ENCODE measurements around the gene SLC7A6.

The SLC7A6 gene

DNA sequence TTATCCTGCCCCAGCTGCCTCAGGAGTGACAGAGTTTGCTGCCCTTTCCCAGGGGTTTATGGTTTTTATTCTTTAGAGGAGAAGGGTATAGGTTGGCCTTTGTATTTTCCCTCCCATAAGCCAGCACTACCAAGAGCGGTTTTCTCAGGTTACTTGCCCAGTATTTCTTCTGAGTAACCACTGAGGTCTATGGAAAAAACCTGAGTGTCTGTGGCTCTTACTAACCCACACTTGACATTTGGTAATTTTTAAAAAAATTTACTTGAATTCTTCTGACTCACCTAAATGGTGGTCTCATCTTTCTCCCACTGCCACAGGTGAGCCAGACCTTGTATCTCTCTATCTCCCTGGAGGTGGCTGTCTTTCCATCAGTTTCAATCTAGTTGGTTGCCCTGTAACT lies 6.0 kb downstream of the SLC7A6 start:
- Histone ChIP-seq H3K27ac (no peak overlapping the region), H3K9ac (ENCODE audit: insufficient read length) (no peak overlapping the region), H3K9me3 (ENCODE audit: low read depth, low read length) (no peaks in the 10 kb centered on the region), H3K36me3 (ENCODE audit: insufficient read depth, low read length) (no peaks in the 10 kb centered on the region; the same call in 1 of the 2 replicates), H3K4me3 (no peak overlapping the region)
- DNase-seq (ENCODE audit: low read depth, low spot score): no peak
- TF ChIP-seq EZH2 (IDR thresholded peaks at IDR 0.05) (no peak), FOXP2 (optimal IDR thresholded peaks at IDR 0.05; ENCODE audit: control extremely low read depth, extremely low read length, insufficient read depth) (no peak), POLR2AphosphoS5 (IDR thresholded peaks at IDR 0.05; ENCODE audit: borderline replicate concordance, low read depth, low read length) (no peak)

DNA sequence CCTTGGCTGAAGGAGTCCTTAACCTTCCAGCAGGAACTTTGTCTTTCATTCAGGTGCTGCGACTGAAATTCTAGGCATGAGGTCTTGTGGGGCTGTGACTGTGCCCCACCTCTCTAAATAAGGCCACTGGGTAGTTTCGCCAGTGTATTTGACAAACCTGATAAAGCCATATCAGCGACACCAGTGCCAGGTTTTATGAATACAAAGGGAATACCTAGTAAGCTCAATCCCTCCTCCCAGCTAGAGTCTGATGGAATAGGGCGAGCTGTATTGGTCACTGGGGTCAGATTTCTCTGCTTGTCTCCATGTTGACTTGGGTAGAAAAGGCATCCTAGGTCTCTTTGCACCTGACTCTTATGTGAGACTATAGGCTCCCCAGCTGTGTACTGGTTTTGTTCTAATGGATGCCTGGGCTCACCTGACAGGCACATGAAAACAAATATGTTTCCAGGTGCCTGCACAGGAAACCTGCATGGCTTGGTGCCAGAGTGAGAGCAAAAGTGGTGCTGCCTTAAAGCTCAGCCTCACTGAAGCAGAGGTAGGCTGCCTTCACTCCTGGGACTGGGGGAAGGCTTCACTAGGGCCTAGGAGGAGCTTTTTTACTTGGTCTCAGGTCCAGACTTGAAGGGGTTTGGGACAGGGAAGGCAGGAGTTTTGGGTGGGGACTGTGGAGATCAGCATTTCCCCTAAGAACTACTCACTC lies 8.3 kb downstream of the SLC7A6 start:
- no peak for DNase-seq (ENCODE audit: low read depth, low spot score)
- no peak overlapping the region for H3K4me3 ChIP-seq
- H3K36me3 ChIP-seq (ENCODE audit: insufficient read depth, low read length): no peaks in the 10 kb centered on the region; the same call in 1 of the 2 replicates
- H3K27ac ChIP-seq: no peak overlapping the region
- H3K9me3 ChIP-seq (ENCODE audit: low read depth, low read length): no peaks in the 10 kb centered on the region
- TF ChIP-seq FOXP2 (optimal IDR thresholded peaks at IDR 0.05; ENCODE audit: control extremely low read depth, extremely low read length, insufficient read depth) (no peak), POLR2AphosphoS5 (IDR thresholded peaks at IDR 0.05; ENCODE audit: borderline replicate concordance, low read depth, low read length) (no peak), EZH2 (IDR thresholded peaks at IDR 0.05) (no peak)
- H3K9ac ChIP-seq (ENCODE audit: insufficient read length): no peak overlapping the region

DNA sequence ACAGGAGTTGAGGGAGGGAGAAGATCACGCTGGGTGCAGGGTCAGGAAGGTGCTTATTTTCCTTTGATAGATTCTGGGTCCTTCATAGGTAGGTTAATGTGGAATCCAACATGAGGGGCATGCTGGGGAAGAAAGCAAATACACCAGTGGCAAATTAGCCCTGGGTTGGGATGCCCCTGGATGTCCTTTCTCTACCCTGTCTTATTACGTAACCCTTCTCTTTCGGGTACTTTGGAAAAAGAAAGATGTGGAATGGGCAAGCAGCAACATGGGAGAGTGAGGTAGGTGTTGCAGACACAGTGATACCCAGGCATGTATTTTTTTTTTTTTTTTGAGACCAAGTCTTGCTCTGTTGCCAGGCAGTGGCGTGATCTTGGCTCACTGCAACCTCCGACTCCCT lies 9.1 kb downstream of the SLC7A6 start:
- Histone ChIP-seq H3K27ac (no peak overlapping the region), H3K9me3 (ENCODE audit: low read depth, low read length) (no peaks in the 10 kb centered on the region), H3K9ac (ENCODE audit: insufficient read length) (no peak overlapping the region), H3K4me3 (no peak overlapping the region), H3K36me3 (ENCODE audit: insufficient read depth, low read length) (no peaks in the 10 kb centered on the region; the same call in 1 of the 2 replicates)
- DNase-seq (ENCODE audit: low read depth, low spot score): no peak
- TF ChIP-seq FOXP2 (optimal IDR thresholded peaks at IDR 0.05; ENCODE audit: control extremely low read depth, extremely low read length, insufficient read depth) (no peak), POLR2AphosphoS5 (IDR thresholded peaks at IDR 0.05; ENCODE audit: borderline replicate concordance, low read depth, low read length) (no peak), EZH2 (IDR thresholded peaks at IDR 0.05) (no peak)

DNA sequence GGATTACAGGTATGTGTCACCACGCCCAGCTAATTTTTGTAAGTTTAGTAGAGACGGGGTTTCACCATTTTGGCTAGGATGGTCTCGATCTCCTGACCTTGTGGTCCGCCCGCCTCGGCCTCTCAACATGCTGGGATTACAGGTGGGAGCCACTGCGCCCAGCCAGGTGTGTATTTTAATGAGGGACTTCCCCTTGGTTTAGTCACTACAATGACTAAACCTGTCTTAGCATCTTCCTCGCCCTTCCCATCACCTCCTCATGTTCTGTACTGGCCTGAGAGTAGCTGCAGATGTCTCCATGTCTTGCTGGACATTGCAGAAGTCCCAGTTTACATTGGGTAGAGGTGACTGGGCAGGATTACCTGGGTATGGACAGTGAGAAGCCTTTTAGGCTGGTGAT lies 9.6 kb downstream of the SLC7A6 start:
- TF ChIP-seq EZH2 (IDR thresholded peaks at IDR 0.05): no peak
- TF ChIP-seq POLR2AphosphoS5 (IDR thresholded peaks at IDR 0.05; ENCODE audit: borderline replicate concordance, low read depth, low read length): no peak
- no peak for TF ChIP-seq FOXP2 (optimal IDR thresholded peaks at IDR 0.05; ENCODE audit: control extremely low read depth, extremely low read length, insufficient read depth)
- H3K4me3 ChIP-seq: no peak overlapping the region
- H3K36me3 ChIP-seq (ENCODE audit: insufficient read depth, low read length): no peaks in the 10 kb centered on the region; the same call in 1 of the 2 replicates
- no peak overlapping the region for H3K9ac ChIP-seq (ENCODE audit: insufficient read length)
- H3K27ac ChIP-seq: no peak overlapping the region
- DNase-seq (ENCODE audit: low read depth, low spot score): no peak
- no peaks in the 10 kb centered on the region for H3K9me3 ChIP-seq (ENCODE audit: low read depth, low read length)

DNA sequence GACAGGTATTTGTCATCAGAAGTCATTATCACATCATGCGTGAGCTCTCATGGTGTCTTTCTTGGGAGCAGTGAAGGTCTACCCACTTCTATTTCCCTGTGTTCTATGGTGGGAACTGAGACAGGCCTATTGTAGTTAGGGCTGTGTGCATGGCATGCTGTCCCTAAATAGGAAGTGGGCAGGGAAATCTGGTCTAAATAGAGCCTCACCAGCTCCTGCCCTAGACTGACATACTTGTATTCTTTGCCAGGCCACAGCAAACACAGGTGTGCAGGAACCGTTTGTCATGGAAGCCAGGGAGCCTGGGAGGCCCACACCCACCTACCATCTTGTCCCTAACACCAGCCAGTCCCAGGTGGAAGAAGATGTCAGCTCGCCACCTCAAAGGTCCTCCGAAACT lies 10.1 kb downstream of the SLC7A6 start:
- Histone ChIP-seq H3K9ac (ENCODE audit: insufficient read length) (no peak overlapping the region), H3K27ac (no peak overlapping the region), H3K4me3 (no peak overlapping the region), H3K36me3 (ENCODE audit: insufficient read depth, low read length) (no peaks in the 10 kb centered on the region; the same call in 1 of the 2 replicates), H3K9me3 (ENCODE audit: low read depth, low read length) (no peaks in the 10 kb centered on the region)
- no peak for DNase-seq (ENCODE audit: low read depth, low spot score)
- TF ChIP-seq POLR2AphosphoS5 (IDR thresholded peaks at IDR 0.05; ENCODE audit: borderline replicate concordance, low read depth, low read length) (no peak), FOXP2 (optimal IDR thresholded peaks at IDR 0.05; ENCODE audit: control extremely low read depth, extremely low read length, insufficient read depth) (no peak), EZH2 (IDR thresholded peaks at IDR 0.05) (no peak)

DNA sequence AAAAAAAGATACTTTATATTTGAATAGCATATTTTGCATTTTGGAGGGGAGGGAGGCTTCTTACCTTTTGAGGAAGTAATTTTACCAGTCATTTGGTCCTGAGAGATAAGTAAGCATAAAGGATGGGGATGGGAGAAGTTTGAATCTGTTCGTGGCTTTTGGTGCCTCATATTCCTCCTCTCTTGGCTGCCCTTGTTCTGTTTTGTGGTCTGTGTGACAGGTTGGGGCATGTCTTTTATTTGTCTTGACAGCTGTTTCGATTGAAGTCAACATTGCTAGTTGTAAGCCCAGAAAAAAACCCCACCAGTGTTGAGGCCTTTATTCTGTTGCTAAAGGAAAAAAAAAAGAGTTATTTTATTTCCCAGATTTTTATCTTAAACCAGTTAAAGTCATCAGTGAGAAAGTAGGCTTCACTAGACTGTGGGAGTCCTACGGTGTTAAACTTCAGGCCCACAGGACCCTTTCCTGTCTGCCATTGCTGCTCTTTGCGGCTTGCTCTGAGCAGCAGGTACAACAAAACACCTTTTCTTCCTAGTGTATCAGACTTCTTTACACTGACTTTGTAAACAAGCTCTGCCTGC lies 11.4 kb downstream of the SLC7A6 start:
- Histone ChIP-seq H3K27ac (no peak overlapping the region), H3K4me3 (no peak overlapping the region), H3K9ac (ENCODE audit: insufficient read length) (no peak overlapping the region)

DNA sequence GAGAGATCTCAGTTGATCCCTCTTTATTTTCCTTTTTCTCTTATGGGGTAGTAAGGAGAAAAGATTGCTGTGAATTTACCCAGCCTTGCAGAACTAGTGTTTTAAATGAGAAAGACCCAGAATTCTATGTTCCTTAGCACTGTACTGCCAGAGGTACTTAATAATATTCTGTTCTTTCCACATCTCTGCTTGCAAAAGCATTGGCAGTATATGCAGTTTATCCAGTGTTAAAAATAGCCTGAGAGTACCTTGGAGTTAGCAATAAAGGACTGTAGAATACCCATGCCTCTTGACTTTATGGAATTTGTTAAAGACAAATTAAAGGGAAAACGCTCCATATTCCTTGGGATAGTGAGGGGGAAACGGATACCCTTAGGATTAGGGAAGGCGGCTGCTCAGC lies 11.9 kb downstream of the SLC7A6 start:
- no peak overlapping the region for H3K4me3 ChIP-seq
- no peak overlapping the region for H3K9ac ChIP-seq (ENCODE audit: insufficient read length)
- no peak overlapping the region for H3K27ac ChIP-seq
- DNase-seq (ENCODE audit: low read depth, low spot score): no peak
- no peaks in the 10 kb centered on the region for H3K9me3 ChIP-seq (ENCODE audit: low read depth, low read length)
- H3K36me3 ChIP-seq (ENCODE audit: insufficient read depth, low read length): no peaks in the 10 kb centered on the region; the same call in 1 of the 2 replicates
- no peak for TF ChIP-seq POLR2AphosphoS5 (IDR thresholded peaks at IDR 0.05; ENCODE audit: borderline replicate concordance, low read depth, low read length)
- TF ChIP-seq FOXP2 (optimal IDR thresholded peaks at IDR 0.05; ENCODE audit: control extremely low read depth, extremely low read length, insufficient read depth): no peak
- no peak for TF ChIP-seq EZH2 (IDR thresholded peaks at IDR 0.05)

More for the DNA sequence above, 11.4 kb downstream of the SLC7A6 start:
- no peak for DNase-seq (ENCODE audit: low read depth, low spot score)
- no peaks in the 10 kb centered on the region; the same call in 1 of the 2 replicates for H3K36me3 ChIP-seq (ENCODE audit: insufficient read depth, low read length)
- TF ChIP-seq FOXP2 (optimal IDR thresholded peaks at IDR 0.05; ENCODE audit: control extremely low read depth, extremely low read length, insufficient read depth): no peak
- TF ChIP-seq EZH2 (IDR thresholded peaks at IDR 0.05): no peak
- TF ChIP-seq POLR2AphosphoS5 (IDR thresholded peaks at IDR 0.05; ENCODE audit: borderline replicate concordance, low read depth, low read length): no peak
- H3K9me3 ChIP-seq (ENCODE audit: low read depth, low read length): no peaks in the 10 kb centered on the region

DNA sequence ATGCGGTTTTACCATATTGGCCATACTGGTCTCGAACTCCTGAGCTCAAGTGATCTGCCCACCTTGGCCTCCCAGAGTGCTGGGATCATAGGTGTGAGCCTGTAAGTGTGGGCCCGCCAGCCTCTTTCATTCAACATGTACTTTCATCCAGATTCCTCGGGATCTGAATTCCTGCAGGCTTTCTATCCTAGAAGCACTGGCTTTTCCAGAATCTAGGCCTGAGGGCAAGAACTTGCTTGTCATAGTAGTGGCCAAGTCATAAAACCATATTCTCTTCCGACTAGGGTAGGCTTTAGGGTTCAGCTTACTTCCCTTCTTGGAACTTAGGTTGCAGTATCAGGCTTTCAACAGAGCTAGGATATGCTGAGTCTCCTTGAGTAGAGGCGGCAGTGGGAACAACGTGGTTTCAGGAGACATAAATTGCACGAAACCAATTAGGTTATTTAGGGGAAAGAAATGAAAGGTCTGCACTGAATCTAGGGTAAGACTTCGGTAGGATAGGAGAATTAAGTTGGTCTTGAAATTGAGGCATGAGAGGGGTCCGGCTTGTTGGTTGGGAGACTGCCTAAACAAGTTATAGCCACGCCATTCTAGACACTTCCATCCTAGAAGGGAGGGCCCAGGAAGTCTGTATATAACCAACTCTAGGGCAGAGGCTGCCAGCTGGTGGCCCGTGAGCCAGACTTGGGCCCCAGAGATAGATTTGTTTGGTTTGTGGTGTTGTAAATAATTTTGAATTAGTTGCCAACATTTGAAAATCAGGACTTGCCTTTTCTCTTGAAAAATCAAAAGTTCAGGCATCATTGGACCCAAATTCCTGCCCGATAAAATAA lies 15.6 kb downstream of the SLC7A6 start:
- Histone ChIP-seq H3K9ac (ENCODE audit: insufficient read length) (no peak overlapping the region), H3K4me3 (no peak overlapping the region), H3K27ac (no peak overlapping the region), H3K36me3 (ENCODE audit: insufficient read depth, low read length) (no peaks in the 10 kb centered on the region; the same call in 1 of the 2 replicates), H3K9me3 (ENCODE audit: low read depth, low read length) (no peaks in the 10 kb centered on the region)
- TF ChIP-seq POLR2AphosphoS5 (IDR thresholded peaks at IDR 0.05; ENCODE audit: borderline replicate concordance, low read depth, low read length): no peak
- no peak for TF ChIP-seq FOXP2 (optimal IDR thresholded peaks at IDR 0.05; ENCODE audit: control extremely low read depth, extremely low read length, insufficient read depth)
- no peak for TF ChIP-seq EZH2 (IDR thresholded peaks at IDR 0.05)
- no peak for DNase-seq (ENCODE audit: low read depth, low spot score)
